Kidney (tissue), 14 donors: Measurements from ENCODE around the gene HAUS5. TPM values are rescaled to one million over a fixed set of nuclear protein-coding genes. Genes with fewer than 3 reads are reported as not detected.

ENCODE experiments used
- DNase-seq, 5 donors: peaks; one replicate each; pipeline ENCODE4 v3.0.0-alpha.2; 2013 to 2020
- FAIRE-seq: peaks from 2 replicates; lab custom pipeline; 2012; peaks lifted over from hg19 to GRCh38; lab: Jason Lieb, UNC
- H3K27ac ChIP-seq, 2 donors: one replicate each; pipeline ENCODE4 v1.7.0; 2013; ENCODE audit warnings: low read depth in 2 of 2, low read length in 2 of 2, inconsistent platforms in 1 of 2
- H3K27me3 ChIP-seq: one replicate; pipeline ENCODE4 v1.7.1; 2013; ENCODE audit warnings: low read length, inconsistent platforms; ENCODE audit not compliant: control insufficient read depth, insufficient read depth
- H3K36me3 ChIP-seq, 3 donors: one replicate each; pipeline versions ENCODE4 v1.7.0 to v1.7.1; 2013; ENCODE audit warnings: low read length in 3 of 3, control low read depth in 1 of 3, inconsistent platforms in 1 of 3; ENCODE audit not compliant: insufficient read depth in 3 of 3, control insufficient read depth in 2 of 3
- H3K4me1 ChIP-seq, 3 donors: one replicate each; pipeline versions ENCODE4 v1.7.0 to v1.7.1; 2013; ENCODE audit warnings: low read length in 3 of 3, inconsistent platforms in 1 of 3, low read depth in 1 of 3; ENCODE audit not compliant: control insufficient read depth in 2 of 3, insufficient read depth in 2 of 3
- H3K4me3 ChIP-seq, 3 donors: one replicate each; pipeline versions ENCODE4 v1.7.0 to v1.8.1; 2013; ENCODE audit warnings: low read length in 3 of 3, control low read depth in 1 of 3, inconsistent platforms in 1 of 3
- H3K9ac ChIP-seq, 3 donors: one replicate each; pipeline versions ENCODE4 v1.7.0 to v1.7.1; 2013; ENCODE audit warnings: low read length in 3 of 3, control low read depth in 1 of 3, inconsistent platforms in 1 of 3
- H3K9me3 ChIP-seq, 3 donors: one replicate each; pipeline versions ENCODE4 v1.7.0 to v1.7.1; 2013; ENCODE audit warnings: low read length in 3 of 3, control low read depth in 1 of 3, inconsistent platforms in 1 of 3; ENCODE audit not compliant: control insufficient read depth in 2 of 3, insufficient read depth in 1 of 3
- intact Hi-C: fragments of 100-400 bp; cut with DNase I; formaldehyde crosslinking; loops from one replicate; pipeline ENCODE4 v1.11.1; 2022
- polyA plus RNA-seq: library from polyadenylated mRNA; stranded (reverse); fragments of 350-450 nt; fragmentation: Illumina TruSeq; extraction: RNeasy Lipid Tissue Mini Kit (QIAGEN cat#74804); gene quantifications from one replicate; pipeline ENCODE4 v1.2.3, GENCODE V29; 2014; ENCODE audit warnings: low read depth, low replicate concordance; ENCODE audit not compliant: insufficient read depth
- total RNA-seq: library from RNA; stranded (reverse); fragmentation: NEBNext Ultra II Directional; extraction: Animal tissue kit (Norgen Biotek cat#: 25700); gene quantifications from one replicate; pipeline ENCODE4 v1.2.1, GENCODE V29; 2021
- TF ChIP-seq, protein P1 (sequence below): IDR thresholded peaks from 3 replicates; pipeline ENCODE4 v1.5.1; 2012; ENCODE audit warnings: mild to moderate bottlenecking, moderate library complexity, borderline replicate concordance; ENCODE audit not compliant: insufficient read depth; ENCODE audit errors: extremely low read depth
- donor health status: control.
- donor health status: control.
- donor health status: control.
- donor health status: control.
- donor health status: control.
- donor health status: DM: yes; HTN: yes; CAD: no.
- donor health status: Normal renal cell carcinoma (clear cell type).

Gene HAUS5
- total and polyA plus RNA-seq, 2 donors from 2014 or later: 6.8 to 15.9 TPM

DNA sequence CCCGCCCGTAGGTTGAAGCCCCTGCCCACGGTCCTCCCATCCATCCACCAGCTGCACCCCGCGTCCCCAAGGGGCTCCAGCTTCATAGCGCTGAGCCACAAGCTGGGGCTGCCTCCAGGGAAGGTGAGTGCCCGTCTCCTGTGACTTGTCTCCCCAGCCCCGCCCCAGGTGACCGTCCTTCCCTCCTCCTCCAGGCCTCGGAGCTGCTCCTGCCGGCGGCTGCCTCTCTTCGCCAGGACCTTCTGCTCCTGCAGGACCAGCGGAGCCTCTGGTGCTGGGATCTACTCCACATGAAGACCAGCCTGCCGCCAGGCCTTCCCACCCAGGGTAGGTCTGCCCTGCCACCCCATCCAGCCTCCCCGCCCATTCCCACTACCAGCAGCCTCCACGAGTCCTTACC, 7.5 kb downstream of the HAUS5 start:
- no peak overlapping the region for H3K27ac ChIP-seq
- TF ChIP-seq, protein P1, sequence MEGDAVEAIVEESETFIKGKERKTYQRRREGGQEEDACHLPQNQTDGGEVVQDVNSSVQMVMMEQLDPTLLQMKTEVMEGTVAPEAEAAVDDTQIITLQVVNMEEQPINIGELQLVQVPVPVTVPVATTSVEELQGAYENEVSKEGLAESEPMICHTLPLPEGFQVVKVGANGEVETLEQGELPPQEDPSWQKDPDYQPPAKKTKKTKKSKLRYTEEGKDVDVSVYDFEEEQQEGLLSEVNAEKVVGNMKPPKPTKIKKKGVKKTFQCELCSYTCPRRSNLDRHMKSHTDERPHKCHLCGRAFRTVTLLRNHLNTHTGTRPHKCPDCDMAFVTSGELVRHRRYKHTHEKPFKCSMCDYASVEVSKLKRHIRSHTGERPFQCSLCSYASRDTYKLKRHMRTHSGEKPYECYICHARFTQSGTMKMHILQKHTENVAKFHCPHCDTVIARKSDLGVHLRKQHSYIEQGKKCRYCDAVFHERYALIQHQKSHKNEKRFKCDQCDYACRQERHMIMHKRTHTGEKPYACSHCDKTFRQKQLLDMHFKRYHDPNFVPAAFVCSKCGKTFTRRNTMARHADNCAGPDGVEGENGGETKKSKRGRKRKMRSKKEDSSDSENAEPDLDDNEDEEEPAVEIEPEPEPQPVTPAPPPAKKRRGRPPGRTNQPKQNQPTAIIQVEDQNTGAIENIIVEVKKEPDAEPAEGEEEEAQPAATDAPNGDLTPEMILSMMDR: no peak
- no peak for DNase-seq
- H3K9me3 ChIP-seq: no peaks in the 10 kb centered on the region
- FAIRE-seq: no peak
- peaks cover 0 to 2% (median 0%) of the 10 kb centered on the region in 3 donors for H3K36me3 ChIP-seq
- H3K27me3 ChIP-seq: no peaks in the 10 kb centered on the region
- H3K4me3 ChIP-seq: no peak overlapping the region
- H3K9ac ChIP-seq: no peak overlapping the region
- intact Hi-C loops: no loop called here
- no peaks in the 10 kb centered on the region for H3K4me1 ChIP-seq

DNA sequence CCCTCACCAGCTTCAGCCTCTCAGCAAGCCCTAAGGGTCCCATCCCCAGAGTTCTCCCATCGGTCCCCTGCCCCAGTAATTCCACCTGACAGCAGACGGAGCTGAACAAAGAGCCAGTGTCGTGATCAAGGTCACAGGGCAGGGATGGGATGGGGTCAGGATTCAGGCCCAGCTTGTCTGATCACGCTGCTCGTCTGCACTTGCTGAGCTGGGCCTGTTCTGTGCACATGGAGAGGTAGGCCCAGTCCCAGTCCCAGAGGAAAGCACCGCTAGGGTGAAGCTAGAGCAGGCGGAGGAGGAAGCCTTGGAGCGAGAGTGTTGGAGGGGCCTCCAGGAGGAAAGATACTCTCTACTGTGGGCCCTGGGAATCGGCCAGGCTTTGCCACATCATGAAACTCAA, 9.2 kb downstream of the HAUS5 start:
- no peak for DNase-seq
- intact Hi-C loops: no loop called here
- Histone ChIP-seq H3K36me3 (no peaks in the 10 kb centered on the region), H3K27ac (no peak overlapping the region), H3K4me1 (no peaks in the 10 kb centered on the region), H3K9me3 (no peaks in the 10 kb centered on the region), H3K27me3 (no peaks in the 10 kb centered on the region), H3K4me3 (no peak overlapping the region), H3K9ac (no peak overlapping the region)
- no peak for FAIRE-seq
- TF ChIP-seq, protein P1: no peak

DNA sequence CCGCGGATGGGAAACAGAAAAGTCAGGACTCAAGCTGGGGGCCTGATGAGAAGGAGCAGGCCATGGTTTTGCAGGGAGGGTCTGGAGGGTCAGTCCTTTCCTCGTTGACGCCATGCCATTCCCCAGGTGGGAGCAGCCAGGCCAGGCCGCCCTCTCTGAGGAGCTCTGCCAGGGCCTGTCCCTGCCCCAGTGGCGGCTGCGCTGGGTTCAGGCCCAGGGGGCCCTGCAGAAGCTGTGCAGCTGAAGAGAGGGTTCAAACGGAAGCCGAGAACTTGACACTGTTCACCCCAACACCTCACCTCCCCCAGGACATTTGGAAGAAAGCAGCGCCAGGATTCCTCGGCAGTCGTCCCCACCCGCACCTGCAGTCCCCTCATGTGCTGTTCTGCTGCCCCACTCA, 10.2 kb downstream of the HAUS5 start:
- intact Hi-C loops: no loop called here
- no peak overlapping the region for H3K27ac ChIP-seq
- FAIRE-seq (no peak), DNase-seq (no peak)
- no peak overlapping the region for H3K4me3 ChIP-seq
- H3K36me3 ChIP-seq: no peaks in the 10 kb centered on the region
- H3K9ac ChIP-seq: no peak overlapping the region
- no peaks in the 10 kb centered on the region for H3K27me3 ChIP-seq
- no peaks in the 10 kb centered on the region for H3K9me3 ChIP-seq
- TF ChIP-seq, protein P1: no peak
- no peaks in the 10 kb centered on the region for H3K4me1 ChIP-seq
